Loucy (cell line): ENCODE data around the gene PCBP3.

Source experiments
- EZH2phosphoT487 ChIP-seq: fragments of 200-600 bp; IDR thresholded peaks from 2 replicates; pipeline ENCODE4 v1.6.1; 2018; ENCODE audit warnings: antibody characterized with exemption, mild to moderate bottlenecking, moderate library complexity, borderline replicate concordance
- TF ChIP-seq, protein P1 (sequence below): fragments of 200-600 bp; sonication (generic); conservative IDR thresholded peaks from 2 replicates; pipeline ENCODE4 v1.5.1; 2014; ENCODE audit warnings: mild to moderate bottlenecking, antibody characterized with exemption, low read length

DNA sequence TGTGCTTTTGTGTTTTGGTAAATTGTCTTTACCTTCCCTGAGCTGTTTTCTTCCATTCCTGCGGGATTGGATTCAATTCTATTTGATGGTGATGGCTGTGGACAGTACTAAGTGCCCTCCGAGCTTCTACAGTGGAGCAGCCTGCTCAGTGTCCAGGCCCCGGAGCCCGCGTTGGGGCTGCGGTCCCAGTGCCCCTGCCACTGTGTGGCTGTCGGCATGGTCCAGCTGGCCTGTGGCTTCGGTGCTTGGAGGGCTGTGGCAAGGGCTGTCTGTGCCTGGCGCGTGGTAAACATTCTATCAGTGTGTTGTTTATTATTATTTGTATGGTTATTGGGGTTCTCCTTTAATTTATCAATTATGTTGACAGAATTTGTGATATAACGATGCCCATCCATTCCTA is 228.9 kb downstream of the PCBP3 start:
- TF ChIP-seq, protein P1, sequence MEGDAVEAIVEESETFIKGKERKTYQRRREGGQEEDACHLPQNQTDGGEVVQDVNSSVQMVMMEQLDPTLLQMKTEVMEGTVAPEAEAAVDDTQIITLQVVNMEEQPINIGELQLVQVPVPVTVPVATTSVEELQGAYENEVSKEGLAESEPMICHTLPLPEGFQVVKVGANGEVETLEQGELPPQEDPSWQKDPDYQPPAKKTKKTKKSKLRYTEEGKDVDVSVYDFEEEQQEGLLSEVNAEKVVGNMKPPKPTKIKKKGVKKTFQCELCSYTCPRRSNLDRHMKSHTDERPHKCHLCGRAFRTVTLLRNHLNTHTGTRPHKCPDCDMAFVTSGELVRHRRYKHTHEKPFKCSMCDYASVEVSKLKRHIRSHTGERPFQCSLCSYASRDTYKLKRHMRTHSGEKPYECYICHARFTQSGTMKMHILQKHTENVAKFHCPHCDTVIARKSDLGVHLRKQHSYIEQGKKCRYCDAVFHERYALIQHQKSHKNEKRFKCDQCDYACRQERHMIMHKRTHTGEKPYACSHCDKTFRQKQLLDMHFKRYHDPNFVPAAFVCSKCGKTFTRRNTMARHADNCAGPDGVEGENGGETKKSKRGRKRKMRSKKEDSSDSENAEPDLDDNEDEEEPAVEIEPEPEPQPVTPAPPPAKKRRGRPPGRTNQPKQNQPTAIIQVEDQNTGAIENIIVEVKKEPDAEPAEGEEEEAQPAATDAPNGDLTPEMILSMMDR = no peak
- TF ChIP-seq EZH2phosphoT487 = no peak
